K562 (cell line): ENCODE data around the gene GSTA4. TPM values are rescaled to one million over a fixed set of nuclear protein-coding genes. Genes with fewer than 3 reads are reported as not detected.

Experiments
- CCAR2 ChIP-seq: fragments of 200-400 bp; formaldehyde crosslinking; IDR thresholded peaks from 2 replicates; pipeline ENCODE4 v1.6.1; 2017; ENCODE audit warnings: mild to moderate bottlenecking, low read depth, low read length
- CEBPZ ChIP-seq: fragments of 150-350 bp; IDR thresholded peaks from 2 replicates; pipeline ENCODE4 v1.6.1; 2014; ENCODE audit warnings: low read depth, mild to moderate bottlenecking, low read length, borderline replicate concordance
- EGR1 ChIP-seq: fragments of 450-650 bp; conservative IDR thresholded peaks from 2 replicates; pipeline ENCODE4 v1.6.1; 2017; ENCODE audit warnings: mild to moderate bottlenecking
- HMGN3 ChIP-seq: IDR thresholded peaks from 2 replicates; pipeline ENCODE4 v1.6.1; 2011; ENCODE audit warnings: borderline replicate concordance, low read depth, mild to moderate bottlenecking, mixed read lengths, low read length; ENCODE audit not compliant: insufficient read length; ENCODE audit errors: extremely low read depth
- KDM5B ChIP-seq: fragments of 200-600 bp; sonication (generic); IDR thresholded peaks from 2 replicates; pipeline ENCODE4 v1.6.1; 2012; ENCODE audit warnings: low read depth, mild to moderate bottlenecking, moderate library complexity, low read length, control low read depth, inconsistent platforms; ENCODE audit not compliant: insufficient replicate concordance
- KLF13 ChIP-seq: fragments of 450-650 bp; IDR thresholded peaks from 2 replicates; pipeline ENCODE4 v1.6.1; 2016; ENCODE audit warnings: missing genetic modification characterization, low read depth, mild to moderate bottlenecking, missing compliant biosample characterization, moderate library complexity, borderline replicate concordance
- LARP7 ChIP-seq: fragments of 450-650 bp; IDR thresholded peaks from 2 replicates; pipeline ENCODE4 v1.6.1; 2016
- MAFG ChIP-seq: fragments of 450-650 bp; conservative IDR thresholded peaks from 2 replicates; pipeline ENCODE4 v1.6.1; 2016; ENCODE audit warnings: missing genetic modification characterization, missing compliant biosample characterization
- MTF1 ChIP-seq: fragments of 250-450 bp; sonication (Bioruptor Pico); IDR thresholded peaks from 2 replicates; pipeline ENCODE4 v1.9.0; 2021; ENCODE audit warnings: moderate library complexity, mild to moderate bottlenecking, inconsistent platforms, borderline replicate concordance
- NFE2 ChIP-seq: IDR thresholded peaks from 2 replicates; pipeline ENCODE4 v1.6.1; 2014; ENCODE audit warnings: antibody characterized with exemption, low read depth
- NFYB ChIP-seq: IDR thresholded peaks from 2 replicates; pipeline ENCODE4 v1.6.1; 2011; ENCODE audit warnings: mild to moderate bottlenecking, moderate library complexity; ENCODE audit not compliant: insufficient read length; ENCODE audit errors: extremely low read depth
- PCBP1 ChIP-seq: fragments of 200-400 bp; formaldehyde crosslinking; IDR thresholded peaks from 2 replicates; pipeline ENCODE4 v1.6.1; 2018; ENCODE audit warnings: mild to moderate bottlenecking, low read depth, low read length; ENCODE audit not compliant: poor library complexity, severe bottlenecking
- POLR2AphosphoS5 ChIP-seq: IDR thresholded peaks from 2 replicates; pipeline ENCODE4 v1.6.1; 2011; ENCODE audit warnings: mild to moderate bottlenecking, low read depth, low read length, moderate library complexity; ENCODE audit not compliant: control insufficient read depth, insufficient read depth
- PRPF4 ChIP-seq: fragments of 200-400 bp; formaldehyde crosslinking; IDR thresholded peaks from one replicate; pipeline ENCODE4 v1.6.1; 2017; ENCODE audit warnings: low read length, low read depth, mild to moderate bottlenecking; ENCODE audit not compliant: insufficient read depth, poor library complexity, severe bottlenecking
- RBM15 ChIP-seq: fragments of 200-400 bp; formaldehyde crosslinking; IDR thresholded peaks from 2 replicates; pipeline ENCODE4 v1.6.1; 2018; ENCODE audit warnings: mild to moderate bottlenecking, low read length, moderate library complexity; ENCODE audit not compliant: insufficient read depth
- TRIM24 ChIP-seq, 2 experiments: fragments of 450-650 bp; IDR thresholded peaks; 2 replicates each; pipeline ENCODE4 v1.6.1; 2016
- ZHX1 ChIP-seq: fragments of 150-350 bp; conservative IDR thresholded peaks from 2 replicates; pipeline ENCODE4 v1.6.1; 2014; ENCODE audit warnings: low read length
- ZNF212 ChIP-seq: fragments of 450-650 bp; formaldehyde crosslinking; IDR thresholded peaks from 2 replicates; pipeline ENCODE4 v1.4.0; 2020; ENCODE audit warnings: mild to moderate bottlenecking
- ZNF324 ChIP-seq: fragments of 250-450 bp; sonication (Bioruptor Pico); IDR thresholded peaks from 2 replicates; pipeline ENCODE4 v1.4.0; 2020; ENCODE audit warnings: mild to moderate bottlenecking
- ZNF79 ChIP-seq: fragments of 250-450 bp; sonication (Bioruptor Pico); IDR thresholded peaks from 2 replicates; pipeline ENCODE4 v1.4.0; 2020; ENCODE audit warnings: low read depth, mild to moderate bottlenecking, moderate library complexity
- polyA plus RNA-seq, 8 experiments: library from polyadenylated mRNA; depleted of rRNA in 4 of 8; stranded (reverse) in 5 of 8; unstranded in 3 of 8; fragments of >200 nt; fragmentation: Nextera tagmentation in 2 of 8; fragmentation: Illumina TruSeq in 1 of 8; extraction: Ambion mirVana in 2 of 8; extraction: Trizol in 1 of 8; gene quantifications; 2 replicates each; pipeline versions ENCODE4 v1.2.1 to v1.2.3, GENCODE V29; 2011 to 2014; ENCODE audit warnings: inconsistent platforms in 1 of 8, missing spikeins in 1 of 8
- total RNA-seq, 7 experiments: library from RNA; depleted of rRNA in 6 of 7; stranded (reverse); fragments of >200 nt in 6 of 7; fragmentation: Illumina TruSeq in 2 of 7; extraction: Trizol in 2 of 7; gene quantifications; 2 replicates each; pipeline versions ENCODE4 v1.2.1 to v1.2.3, GENCODE V29; 2011 to 2021; ENCODE audit warnings: low replicate concordance in 1 of 7

GSTA4 gene
- total and polyA plus RNA-seq, 9 of the 15 experiments (the other 6 are each of a cell fraction or from before 2014, with no cell fraction given) = 0.89 to 4.0 (median 2.0) TPM

- TF ChIP-seq PCBP1 (no peak), ZHX1 (no peak), NFYB (no peak), ZNF79 (CRISPR knock-in tag) (no peak), EGR1 (no peak), ZNF324 (no peak), HMGN3 (no peak), POLR2AphosphoS5 (no peak), KDM5B (no peak), KLF13 (tag) (no peak), ZNF212 (CRISPR knock-in tag) (no peak), MTF1 (CRISPR knock-in tag) (no peak), PRPF4 (no peak), CCAR2 (no peak), TRIM24 (IDR thresholded peaks at IDR 0.05) (no peak), CEBPZ (no peak), LARP7 (no peak), NFE2 (peak; percentile 77), MAFG (tag) (peak; percentile 95), RBM15 (no peak)
Measured at GRCh38 chr6:53042112-53042511, 47.0 kb upstream of the GSTA4 start (continued).
